HG03045 (cell line): Measurements from ENCODE around the gene FUT2.
"Not testable (repeated sequence)": the region's sequence is repeated elsewhere in the genome, so short reads cannot be mapped to it uniquely, and the experiment has no call there.

Experiments used
- ATAC-seq: cut with Tn5 transposase; IDR thresholded peaks from one replicate; pipeline ENCODE4 v1.9.1; 2021; ENCODE audit warnings: mild to moderate bottlenecking, moderate library complexity; ENCODE audit not compliant: unreplicated experiment

Gene FUT2

DNA sequence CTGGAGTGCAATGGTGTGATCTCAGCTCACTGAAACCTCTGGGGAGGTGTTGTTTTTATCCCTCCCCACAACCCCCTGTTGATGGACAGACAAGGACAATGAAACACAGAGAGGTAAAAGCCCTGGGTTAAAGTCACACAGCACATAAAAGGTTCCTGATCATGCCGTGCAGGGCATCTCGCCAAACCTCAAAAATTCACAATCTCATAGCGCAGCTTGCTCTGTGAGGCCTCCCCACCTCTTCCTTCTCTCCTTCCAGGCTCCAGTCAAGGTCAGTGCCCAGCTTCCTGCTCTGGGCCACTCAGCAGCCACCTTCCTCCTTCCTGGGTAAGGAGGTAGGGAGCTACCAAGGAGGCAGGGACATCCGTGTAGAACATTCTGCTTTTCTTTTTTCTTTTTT, 2.3 kb downstream of the FUT2 start:
- ATAC-seq, result no peak

DNA sequence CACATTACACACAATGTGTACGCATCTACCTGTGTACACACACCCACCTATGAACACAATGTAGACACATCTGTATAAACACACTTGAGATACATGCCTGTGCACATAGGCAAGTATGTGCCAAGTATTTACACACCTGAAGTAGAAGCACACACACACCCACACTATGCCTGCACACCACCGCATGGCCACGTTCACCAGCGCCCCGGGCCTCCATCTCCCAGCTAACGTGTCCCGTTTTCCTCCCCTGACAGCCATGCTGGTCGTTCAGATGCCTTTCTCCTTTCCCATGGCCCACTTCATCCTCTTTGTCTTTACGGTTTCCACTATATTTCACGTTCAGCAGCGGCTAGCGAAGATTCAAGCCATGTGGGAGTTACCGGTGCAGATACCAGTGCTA, 6.9 kb downstream of the FUT2 start:
- no peak for ATAC-seq

DNA sequence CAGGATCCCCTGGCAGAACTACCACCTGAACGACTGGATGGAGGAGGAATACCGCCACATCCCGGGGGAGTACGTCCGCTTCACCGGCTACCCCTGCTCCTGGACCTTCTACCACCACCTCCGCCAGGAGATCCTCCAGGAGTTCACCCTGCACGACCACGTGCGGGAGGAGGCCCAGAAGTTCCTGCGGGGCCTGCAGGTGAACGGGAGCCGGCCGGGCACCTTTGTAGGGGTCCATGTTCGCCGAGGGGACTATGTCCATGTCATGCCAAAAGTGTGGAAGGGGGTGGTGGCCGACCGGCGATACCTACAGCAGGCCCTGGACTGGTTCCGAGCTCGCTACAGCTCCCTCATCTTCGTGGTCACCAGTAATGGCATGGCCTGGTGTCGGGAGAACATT, 7.5 kb downstream of the FUT2 start:
- no peak for ATAC-seq

DNA sequence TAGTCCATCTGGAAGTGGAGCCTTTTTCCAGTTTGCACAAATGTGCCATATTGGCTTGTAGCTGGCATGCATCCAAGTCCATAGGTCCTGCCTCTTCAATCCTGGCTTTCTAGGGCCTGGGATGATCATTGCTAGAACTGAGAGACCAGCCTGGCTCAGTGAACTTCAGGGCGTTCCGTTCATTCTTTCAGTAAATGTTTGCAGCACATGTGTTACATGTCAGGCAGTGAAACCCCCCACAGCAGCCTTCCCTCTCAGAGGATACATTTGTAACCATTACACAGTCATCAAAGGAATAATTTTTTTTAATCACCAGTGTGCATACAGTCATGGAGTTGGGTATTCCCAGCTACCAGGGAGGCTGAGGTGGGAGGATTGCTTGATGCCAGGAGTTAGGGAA, 9.7 kb downstream of the FUT2 start:
- ATAC-seq, result no peak

DNA sequence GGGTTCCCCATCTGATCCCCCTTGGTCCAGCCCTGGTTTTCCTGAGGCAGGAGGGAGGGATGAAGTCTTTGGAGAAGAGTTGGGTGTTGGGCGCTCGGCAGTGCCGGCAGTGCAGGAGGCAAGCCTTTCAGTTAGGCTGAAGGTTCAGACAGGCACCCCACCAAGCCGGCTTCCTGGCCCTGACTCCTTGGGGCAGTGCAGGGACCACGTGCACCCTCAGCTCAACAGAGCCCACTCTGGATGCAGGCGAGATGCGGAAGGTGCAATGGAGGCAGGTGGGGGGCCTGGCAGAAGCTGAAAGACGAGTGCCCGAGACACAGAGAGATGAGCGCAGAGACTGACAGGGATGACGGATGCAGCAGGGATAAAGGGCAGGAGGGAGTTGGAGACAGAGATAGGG, 12.7 kb downstream of the FUT2 start:
- ATAC-seq, result no peak

DNA sequence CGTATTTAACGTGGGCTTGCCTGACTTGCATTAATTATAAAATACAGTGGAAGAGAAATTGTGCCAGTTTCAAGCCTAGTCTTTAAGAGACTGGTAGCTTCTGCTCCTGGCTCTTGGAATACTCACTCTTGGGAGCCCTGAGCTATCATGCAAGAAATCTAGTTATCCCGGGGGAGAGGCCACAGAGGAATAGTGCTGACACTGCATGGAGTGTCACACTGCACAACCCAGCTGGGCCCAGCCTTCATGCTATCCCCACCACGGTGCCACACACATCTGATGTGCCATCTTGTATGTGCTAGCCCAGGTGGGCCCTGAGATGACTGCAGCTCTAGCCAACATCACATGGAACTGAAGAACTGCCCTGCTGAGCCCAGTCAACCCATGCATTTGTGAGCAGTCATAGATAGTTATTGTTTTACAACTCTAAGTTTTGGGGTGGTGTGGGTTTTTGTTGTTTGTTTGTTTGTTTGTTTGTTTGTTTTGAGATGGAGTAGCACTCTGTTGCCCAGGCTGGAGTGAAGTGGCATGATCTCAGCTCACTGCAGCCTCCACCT, 15.4 kb downstream of the FUT2 start:
- ATAC-seq, result no peak

DNA sequence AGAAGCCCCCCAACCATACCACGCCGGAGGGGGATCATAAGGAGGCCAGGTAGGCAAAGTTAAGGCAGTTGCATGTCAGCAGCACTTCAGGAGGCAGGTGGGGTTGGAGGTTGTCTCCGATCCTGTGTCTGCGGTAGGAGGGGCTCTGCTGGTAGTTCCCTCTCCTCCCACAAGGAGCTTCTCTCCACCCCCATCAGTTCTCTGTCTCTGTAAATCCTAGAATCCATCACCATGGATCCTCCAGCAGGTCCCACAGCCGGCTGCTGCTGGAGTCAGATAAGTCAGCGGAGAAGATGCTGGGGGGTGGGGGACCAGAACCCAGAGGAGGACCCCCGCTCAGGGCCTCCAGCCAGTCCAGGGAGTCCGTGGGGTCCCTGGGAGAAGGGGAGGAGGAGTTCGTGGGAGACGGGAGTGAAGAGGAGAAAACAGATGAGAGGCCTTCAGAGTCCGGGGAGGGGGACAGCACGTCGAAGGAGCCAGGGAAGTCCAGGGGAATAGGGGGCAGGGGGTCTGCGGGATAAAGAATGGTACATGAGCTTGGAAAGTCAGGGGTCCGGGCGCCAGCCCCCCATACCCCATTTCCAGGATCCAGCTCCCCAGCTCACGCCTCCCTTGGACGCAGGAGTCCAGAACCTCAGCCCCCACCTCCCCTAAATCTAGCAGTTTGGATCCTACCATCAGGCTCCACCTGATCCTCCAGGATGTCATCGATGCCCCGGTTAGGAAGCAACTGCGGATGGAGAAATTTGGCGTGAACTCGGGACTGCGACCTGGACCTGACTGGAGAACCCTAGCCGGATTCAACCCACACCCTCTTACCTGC, 17.5 kb downstream of the FUT2 start:
- ATAC-seq, result no peak

DNA sequence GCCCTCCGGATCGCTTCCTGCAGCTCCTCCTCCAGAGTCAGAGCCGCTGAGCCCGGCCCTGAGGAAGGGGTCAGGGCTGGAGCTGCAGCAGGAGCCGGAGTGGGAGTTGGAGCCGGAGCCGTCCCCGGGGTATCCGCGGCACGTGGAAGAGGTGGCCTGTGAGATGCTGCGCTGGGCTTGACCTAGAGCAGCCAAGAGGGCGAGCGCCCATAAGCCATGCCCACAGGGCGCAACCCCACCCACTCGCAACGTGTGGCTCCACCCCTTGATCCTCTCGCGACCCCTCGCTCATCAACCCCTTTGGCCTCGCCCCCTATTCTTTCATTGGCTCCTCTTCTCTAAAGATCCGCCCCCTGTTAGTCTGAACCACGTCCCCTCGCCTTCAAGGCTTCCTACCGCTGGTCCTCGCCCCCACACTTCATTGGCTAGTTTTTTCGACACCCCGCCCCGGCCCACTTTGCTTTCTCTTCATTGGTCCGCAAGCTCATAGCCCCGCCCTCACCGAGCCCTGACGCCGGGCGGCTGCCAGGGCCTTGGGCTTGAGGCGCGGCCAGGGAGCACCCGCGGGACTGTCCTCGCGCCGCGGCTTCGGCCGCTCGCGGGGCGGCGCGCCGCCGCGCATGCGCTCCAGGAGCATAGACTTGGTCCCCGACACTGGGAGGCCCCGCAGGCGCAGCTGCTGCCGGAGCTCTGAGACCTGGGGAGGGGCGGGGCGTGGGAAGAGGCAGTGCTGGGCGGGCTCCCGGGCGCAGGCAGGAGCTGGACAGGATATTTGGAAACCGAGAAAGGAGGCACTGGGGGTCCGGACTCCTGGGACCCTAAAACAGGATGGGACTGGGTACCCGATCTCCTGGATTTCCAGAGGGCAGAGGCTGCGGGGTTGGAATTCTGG, 18.3 kb downstream of the FUT2 start:
- ATAC-seq, result peak; percentile 89

DNA sequence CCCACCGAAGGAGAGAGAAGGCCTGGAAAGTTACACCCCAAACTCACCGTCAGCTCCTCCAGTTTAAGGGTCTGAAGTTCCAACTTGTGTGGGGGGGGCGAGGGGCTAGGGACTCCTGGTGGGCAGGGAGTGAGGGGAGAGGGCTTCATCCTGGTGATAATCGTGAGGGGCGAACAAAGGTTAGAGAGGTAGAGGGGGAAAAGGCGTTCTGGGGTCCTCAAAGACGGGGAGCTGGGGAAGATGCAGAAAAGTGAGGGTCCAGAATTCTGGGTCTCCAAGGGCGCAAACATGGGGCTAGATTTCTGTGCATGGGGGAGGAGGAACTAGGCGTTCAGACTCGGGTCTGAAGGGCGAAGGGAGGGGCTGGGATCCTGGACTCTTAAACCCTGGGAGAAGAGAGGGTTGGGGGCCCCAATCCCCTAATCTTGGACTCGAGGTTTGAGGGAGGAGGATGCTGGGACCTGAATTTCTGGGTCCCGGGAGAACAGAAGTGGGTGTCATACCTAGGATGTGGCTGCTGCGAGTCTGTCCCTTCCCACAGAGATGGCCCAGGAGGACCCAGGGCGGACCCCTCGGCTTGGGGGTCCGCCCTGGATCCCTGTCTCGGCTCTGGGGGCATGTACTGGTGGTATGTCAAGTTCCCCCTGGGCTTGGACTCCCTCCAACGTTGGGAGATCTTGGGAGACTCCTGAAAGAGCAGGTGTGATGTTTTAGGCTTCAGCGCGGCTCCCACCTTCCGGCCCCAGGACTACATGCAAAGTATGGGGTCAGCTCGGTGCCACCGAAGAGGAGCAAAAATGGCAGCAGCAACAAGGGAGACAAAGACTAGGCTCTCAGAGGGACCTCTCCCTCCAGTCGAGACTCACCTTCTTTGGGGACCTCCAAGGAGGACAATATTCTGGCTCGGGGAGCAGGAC, 19.2 kb downstream of the FUT2 start:
- no peak for ATAC-seq

DNA sequence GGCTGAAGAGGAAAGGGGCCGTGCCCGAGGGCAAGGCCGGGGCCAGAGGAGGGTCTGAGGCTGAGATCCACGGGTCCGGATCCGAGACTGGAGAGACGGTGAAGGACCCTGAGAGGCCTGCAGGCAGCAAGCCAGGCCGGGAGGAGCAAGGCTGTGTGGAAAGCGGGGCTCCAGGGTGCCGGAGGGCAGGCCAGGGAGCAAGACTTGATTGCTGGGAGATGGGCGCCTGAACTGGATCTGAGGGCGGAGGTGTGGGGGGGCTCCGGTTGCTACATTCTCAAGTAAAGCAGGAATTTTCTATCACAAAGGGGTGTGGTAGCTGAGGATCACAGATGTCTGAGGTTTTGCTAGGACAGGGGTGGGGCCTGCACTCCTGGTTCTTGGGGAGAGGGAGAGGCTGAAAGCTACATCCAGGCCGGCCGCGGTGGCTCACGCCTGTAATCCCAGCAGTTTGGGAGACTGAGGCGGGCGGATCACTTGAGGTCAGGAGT, 20.0 kb downstream of the FUT2 start:
- ATAC-seq, result no peak

DNA sequence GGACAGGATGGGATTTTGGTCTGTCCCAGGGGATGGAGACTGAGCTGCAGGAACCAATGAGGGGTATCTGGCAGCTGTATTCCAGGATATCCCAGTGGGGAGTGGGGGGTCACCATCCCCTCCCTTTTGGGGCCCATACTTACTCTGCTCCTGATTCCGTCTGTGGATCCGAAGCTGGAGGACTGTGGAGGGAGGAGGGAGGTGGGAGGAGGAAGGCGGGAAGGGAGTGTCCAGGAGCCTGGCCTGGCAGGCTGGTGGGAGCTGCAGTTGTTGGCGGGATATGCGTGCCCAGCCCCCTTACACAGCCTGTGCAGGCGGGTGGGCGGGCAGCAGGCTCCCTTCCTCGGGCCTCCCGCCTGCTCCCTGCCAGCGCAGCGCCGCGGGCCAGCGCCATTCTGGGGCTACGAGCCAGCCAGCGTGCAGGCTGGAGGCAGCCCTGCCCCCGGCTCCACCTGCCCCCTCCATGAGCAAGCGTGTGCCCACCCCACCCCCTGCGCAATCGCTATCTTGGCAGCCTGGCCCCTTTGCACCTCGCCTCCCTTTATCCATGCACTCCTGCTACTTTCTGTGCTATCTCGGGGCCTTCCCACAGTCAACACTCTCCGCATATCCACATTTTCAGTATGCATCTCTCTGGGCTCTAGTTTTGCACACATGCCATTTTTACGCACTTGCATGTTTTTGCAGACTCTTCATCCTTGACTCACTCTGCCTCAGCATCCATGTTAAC, 21.0 kb downstream of the FUT2 start:
- no peak for ATAC-seq

DNA sequence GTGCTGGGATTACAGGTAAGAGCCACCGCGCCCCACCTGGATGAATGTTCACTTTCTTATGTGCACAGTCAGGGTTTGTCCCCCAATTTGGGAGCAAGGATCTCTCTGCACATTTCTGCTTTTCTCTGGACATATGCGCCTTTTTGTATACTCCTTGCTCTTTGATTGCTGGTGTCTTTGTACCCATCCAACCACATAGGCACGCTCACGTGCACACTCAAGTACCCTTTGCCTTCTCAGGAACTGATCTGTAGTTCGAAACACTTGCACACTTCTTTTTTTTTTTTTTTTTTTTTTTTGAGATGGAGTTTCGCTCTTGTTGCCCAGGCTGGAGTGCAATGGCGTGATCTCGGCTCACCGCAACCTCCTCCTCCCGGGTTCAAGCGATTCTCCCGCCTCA, 22.3 kb downstream of the FUT2 start:
- ATAC-seq, result not testable (repeated sequence)

DNA sequence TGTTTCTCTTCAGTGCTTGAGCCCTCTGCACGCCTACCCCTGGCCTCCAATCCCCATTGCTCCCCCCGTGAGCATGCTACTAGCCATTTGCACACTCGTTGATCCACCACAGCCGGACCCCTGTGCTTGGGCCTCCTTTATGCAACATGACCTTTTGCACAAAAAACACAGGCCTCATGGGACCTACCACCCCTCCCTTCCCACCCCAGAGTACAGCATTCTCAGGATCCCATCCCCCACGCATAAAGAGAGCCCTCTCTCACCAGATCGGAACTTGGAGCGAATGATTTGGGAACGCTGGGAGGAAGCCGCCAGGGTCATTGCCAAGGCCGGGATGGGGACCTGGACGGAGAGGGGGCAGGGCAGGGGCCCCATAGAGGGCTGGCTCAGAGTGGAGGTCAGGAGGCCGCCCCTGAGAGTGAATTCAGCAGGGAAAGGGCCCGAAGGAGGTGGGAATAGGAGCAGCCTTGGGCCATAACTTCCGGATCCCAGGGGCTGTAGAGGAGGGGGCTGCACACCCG, 23.0 kb downstream of the FUT2 start:
- no peak for ATAC-seq

DNA sequence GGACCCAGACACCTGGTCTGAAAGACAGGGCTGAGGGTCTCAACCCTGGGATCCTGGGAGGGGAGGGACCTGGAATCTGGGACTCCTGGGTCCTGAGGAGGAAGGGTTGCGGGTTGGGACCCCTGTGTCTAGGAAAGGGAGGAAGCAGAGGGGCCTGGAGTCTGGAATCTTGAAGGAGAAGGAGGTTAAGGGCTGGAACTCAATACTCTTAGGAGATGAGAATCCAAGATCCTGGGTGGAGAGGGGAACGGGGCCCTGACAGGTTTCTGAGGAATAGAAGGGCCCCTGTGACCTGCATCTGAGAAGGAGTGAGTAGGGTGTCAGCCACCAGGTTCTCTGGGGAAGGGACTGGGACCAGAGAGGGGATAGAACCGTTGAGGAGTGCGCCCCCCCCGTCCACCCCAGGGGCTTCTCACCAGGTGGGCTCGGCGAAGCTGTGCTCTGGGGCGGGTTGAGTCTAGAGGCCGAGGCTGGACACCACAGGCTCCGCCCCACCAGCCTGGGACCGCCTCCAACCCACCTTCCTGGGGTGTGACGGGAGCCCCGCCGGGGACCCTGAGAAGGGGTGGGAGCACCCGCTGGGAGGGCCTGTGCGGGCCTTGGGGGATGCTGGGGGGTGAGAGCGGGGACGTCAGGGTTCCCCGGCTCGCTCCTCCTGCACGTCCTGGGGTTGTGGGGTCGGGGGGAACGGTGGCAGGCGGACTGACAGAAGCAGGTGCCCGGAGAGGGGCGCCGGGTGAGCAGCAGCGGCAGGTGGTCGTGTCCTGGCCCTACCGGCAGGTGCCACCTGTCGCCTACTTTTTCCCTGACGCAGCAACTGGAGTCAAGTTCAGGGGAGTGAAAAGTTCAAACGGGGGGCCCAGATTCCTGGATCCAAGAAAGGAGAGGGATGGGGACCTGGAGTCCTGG, 23.7 kb downstream of the FUT2 start, which contains the start of gene MAMSTR:
TSS of gene MAMSTR (minus strand) at position 463 of the 909 bp plus-strand sequence. CDS start 694 bp downstream, outside the sequence.
- no peak for ATAC-seq

DNA sequence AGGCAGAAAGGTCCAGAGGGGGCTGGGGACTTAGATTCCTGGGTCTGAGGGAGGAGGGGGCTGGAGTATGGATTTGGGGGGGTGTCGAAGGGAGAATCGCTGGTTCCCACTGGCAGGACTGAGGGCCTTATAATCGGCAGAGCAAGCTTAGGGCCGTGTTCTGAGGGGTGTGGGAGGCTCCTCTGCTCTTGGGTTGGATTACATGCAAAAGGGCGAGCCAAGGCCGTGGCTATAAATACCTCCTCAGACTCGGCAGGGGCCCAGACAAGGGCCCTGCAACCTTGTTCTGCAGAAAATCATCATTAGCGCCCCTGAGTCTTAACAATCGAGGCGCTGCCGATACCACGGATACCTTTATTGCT, 24.5 kb downstream of the FUT2 start:
- ATAC-seq, result no peak

DNA sequence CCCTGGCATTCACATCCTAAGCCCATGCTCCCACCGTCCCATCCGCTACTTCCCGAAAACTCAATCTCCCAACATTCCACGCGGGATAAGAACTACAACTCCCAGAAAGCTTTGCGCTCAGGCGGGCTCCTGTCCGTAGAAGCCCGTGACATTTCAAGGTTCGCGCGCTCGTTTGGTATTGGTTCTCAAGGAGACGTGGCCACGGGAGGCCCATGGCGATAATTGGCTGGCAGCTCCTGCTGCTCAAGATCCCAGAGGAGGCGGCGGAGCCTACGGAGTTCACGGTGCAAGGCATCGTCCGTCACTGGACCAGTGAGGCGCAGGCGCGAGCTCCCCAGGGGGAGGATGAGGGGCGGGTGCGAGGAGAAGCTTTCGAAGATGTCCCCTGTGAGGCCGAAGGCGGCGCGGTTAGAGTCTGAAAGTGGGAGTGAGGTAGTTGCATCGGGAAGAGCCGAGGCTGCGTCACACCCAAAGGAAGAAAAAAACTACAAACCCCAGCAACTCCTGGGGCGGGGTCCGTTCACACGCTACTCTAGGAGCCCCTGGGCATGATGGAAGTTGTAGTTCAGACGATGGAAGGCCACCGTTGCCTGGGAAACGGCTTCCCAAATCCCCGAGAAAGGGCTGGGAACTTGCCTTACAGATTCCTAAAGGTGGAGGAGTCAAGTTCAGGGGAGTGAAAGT, 25.0 kb downstream of the FUT2 start:
- ATAC-seq, result peak; percentile 81

DNA sequence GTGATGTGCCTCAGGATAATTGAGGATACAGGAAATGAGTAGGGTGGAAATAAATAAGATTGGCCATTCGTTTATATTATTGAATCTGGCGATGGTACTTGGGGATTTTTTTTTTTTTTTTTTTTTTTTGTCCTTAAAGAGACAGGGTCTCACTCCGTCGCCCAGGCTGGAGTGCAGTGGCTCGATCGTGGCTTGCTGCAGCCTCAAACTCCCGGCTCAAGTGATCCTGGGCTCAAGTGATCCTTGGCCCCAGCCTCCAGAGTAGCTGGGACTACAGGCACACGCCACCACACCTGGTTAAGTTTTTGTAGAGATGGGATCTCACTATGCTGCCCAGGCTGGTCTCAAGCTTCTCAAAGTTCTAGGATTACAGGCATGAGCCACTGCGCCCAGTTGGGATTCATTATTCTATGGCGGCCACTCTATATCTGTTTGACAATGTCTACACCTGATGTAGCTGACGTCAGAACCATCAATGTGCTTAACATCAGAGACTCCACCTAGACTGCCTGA, 26.5 kb downstream of the FUT2 start:
- no peak for ATAC-seq
